ENCODE data around the gene PRRT1B. TPM values are rescaled to one million over a fixed set of nuclear protein-coding genes. Genes with fewer than 3 reads are reported as not detected.

Gene PRRT1B
- total RNA-seq, 2 experiments from 2014 or later = not detected

GRCh38 chr9:131597246-131597645, 51.9 kb downstream of the PRRT1B start:
- peaks cover 87% of the 10 kb centered on the region for H3K36me3 ChIP-seq (ENCODE audit: insufficient read depth, low read length)
- TF ChIP-seq CTCF (IDR thresholded peaks at IDR 0.05) = no peak
- Mint-ChIP-seq H3K4me1 (ENCODE audit: low read depth) (no peaks in the 10 kb centered on the region), H3K36me3 (ENCODE audit: low read depth) (peaks cover 75% of the 10 kb centered on the region), H3K4me3 (no peak overlapping the region), H3K27me3 (no peaks in the 10 kb centered on the region), H3K27ac (no peak overlapping the region), H3K9me3 (no peaks in the 10 kb centered on the region)
- ATAC-seq (ENCODE audit: poor library complexity) (no peak), DNase-seq (no peak)
- H3K4me3 ChIP-seq (ENCODE audit: low read length) = no peak overlapping the region
- H3K27me3 ChIP-seq (ENCODE audit: control insufficient read depth in 1 of 2, insufficient read depth in 2 of 2, low read length in 2 of 2) = no peaks in the 10 kb centered on the region
- intact Hi-C loops (cut with DNase I, micrococcal nuclease) = loop anchor here in 1 of 2 experiments (10.0 kb wide), 1 partner anchor 648 kb away; no protein-coding TSS in a partner anchor
- H3K9me3 ChIP-seq (ENCODE audit: control insufficient read depth in 1 of 2, insufficient read depth in 1 of 2, low read length in 2 of 2) = no peaks in the 10 kb centered on the region
- H3K27ac ChIP-seq (ENCODE audit: low read depth in 1 of 2, low read length in 2 of 2) = no peak overlapping the region
- ChIA-PET POLR2A (no interaction called here), CTCF (no interaction called here)
- peaks cover 2% of the 10 kb centered on the region for H3K4me1 ChIP-seq (ENCODE audit: insufficient read depth, low read length)

GRCh38 chr9:131598121-131598520, 52.8 kb downstream of the PRRT1B start:
- H3K36me3 Mint-ChIP-seq (ENCODE audit: low read depth) = peaks cover 80% of the 10 kb centered on the region
- no peak overlapping the region for H3K4me3 Mint-ChIP-seq

GRCh38 chr9:131601683-131602181, 56.4 kb downstream of the PRRT1B start:
- Mint-ChIP-seq H3K4me3 (no peak overlapping the region), H3K9me3 (no peaks in the 10 kb centered on the region), H3K27me3 (no peaks in the 10 kb centered on the region), H3K4me1 (ENCODE audit: low read depth) (no peaks in the 10 kb centered on the region), H3K27ac (peak overlapping the region; percentile 16), H3K36me3 (ENCODE audit: low read depth) (peaks cover 90% of the 10 kb centered on the region)
- ATAC-seq (ENCODE audit: poor library complexity) = no peak
- Histone ChIP-seq H3K27ac (ENCODE audit: low read depth in 1 of 2, low read length in 2 of 2) (no peak overlapping the region), H3K9me3 (ENCODE audit: control insufficient read depth in 1 of 2, insufficient read depth in 1 of 2, low read length in 2 of 2) (no peaks in the 10 kb centered on the region), H3K4me1 (ENCODE audit: insufficient read depth, low read length) (peaks cover 5% of the 10 kb centered on the region), H3K4me3 (ENCODE audit: low read length) (no peak overlapping the region), H3K27me3 (ENCODE audit: control insufficient read depth in 1 of 2, insufficient read depth in 2 of 2, low read length in 2 of 2) (no peaks in the 10 kb centered on the region), H3K36me3 (ENCODE audit: insufficient read depth, low read length) (peaks cover 82% of the 10 kb centered on the region)
- intact Hi-C loops (cut with DNase I, micrococcal nuclease) = no loop called here
- DNase-seq = no peak
- no peak for TF ChIP-seq CTCF (IDR thresholded peaks at IDR 0.05)
- ChIA-PET POLR2A (no interaction called here), CTCF (interaction anchor here (2.0 kb wide), 1 partner anchor 10 kb away, joined by 5 read pairs; no protein-coding TSS in a partner anchor)

More at GRCh38 chr9:131598121-131598520, 52.8 kb downstream of the PRRT1B start:
- intact Hi-C loops (cut with DNase I, micrococcal nuclease) = loop anchor here in 1 of 2 experiments (10.0 kb wide), 1 partner anchor 647 kb away; no protein-coding TSS in a partner anchor
- DNase-seq = peak in 3 of 14 experiments; percentile 27 to 62 (median 55)
- H3K36me3 ChIP-seq (ENCODE audit: insufficient read depth, low read length) = peaks cover 91% of the 10 kb centered on the region
- no peak for ATAC-seq (ENCODE audit: poor library complexity)
- no peak for TF ChIP-seq CTCF (IDR thresholded peaks at IDR 0.05)
- peaks cover 2% of the 10 kb centered on the region for H3K4me1 ChIP-seq (ENCODE audit: insufficient read depth, low read length)
- no peak overlapping the region for H3K27ac ChIP-seq (ENCODE audit: low read depth in 1 of 2, low read length in 2 of 2)
- POLR2A ChIA-PET = no interaction called here
- no peaks in the 10 kb centered on the region for H3K27me3 ChIP-seq (ENCODE audit: control insufficient read depth in 1 of 2, insufficient read depth in 2 of 2, low read length in 2 of 2)
- no peak overlapping the region for H3K27ac Mint-ChIP-seq
- CTCF ChIA-PET = no interaction called here
- no peaks in the 10 kb centered on the region for H3K4me1 Mint-ChIP-seq (ENCODE audit: low read depth)
- H3K9me3 ChIP-seq (ENCODE audit: control insufficient read depth in 1 of 2, insufficient read depth in 1 of 2, low read length in 2 of 2) = no peaks in the 10 kb centered on the region
- H3K9me3 Mint-ChIP-seq = no peaks in the 10 kb centered on the region
- no peaks in the 10 kb centered on the region for H3K27me3 Mint-ChIP-seq
- H3K4me3 ChIP-seq (ENCODE audit: low read length) = no peak overlapping the region

Measured in CD4-positive, alpha-beta T cell (primary cell).